GM23338 (cell line): ENCODE data around the gene HOXD9. TPM values are rescaled to one million over a fixed set of nuclear protein-coding genes. Genes with fewer than 3 reads are reported as not detected.
A peak's percentile ranks its signal among the peaks of the same experiment; 100 is the strongest.

Experiments
- ATAC-seq: fragments of 200-7000 bp; cut with Tn5 transposase; 3 replicates; pipeline ENCODE4 v1.9.1; 2020
- DNase-seq: peaks from one replicate; pipeline ENCODE4 v3.0.0-alpha.2; 2015; ENCODE audit warnings: low spot score
- H2AFZ ChIP-seq: fragments of 200-600 bp; sonication (generic); 2 replicates; pipeline ENCODE4 v1.8.0; 2016; ENCODE audit warnings: antibody characterized with exemption, mild to moderate bottlenecking, moderate library complexity
- H3F3A ChIP-seq: fragments of 200-600 bp; sonication (generic); replicated peaks from 2 replicates; pipeline ENCODE4 v1.8.0; 2017; ENCODE audit warnings: antibody characterized with exemption, mixed run types, low read depth
- H3K27ac ChIP-seq: fragments of 200-600 bp; sonication (generic); 2 replicates; pipeline ENCODE4 v1.6.1; 2016; ENCODE audit warnings: low read depth
- H3K27me3 ChIP-seq: fragments of 200-600 bp; sonication (generic); 2 replicates; pipeline ENCODE4 v1.8.0; 2016; ENCODE audit warnings: mild to moderate bottlenecking, mixed run types, moderate library complexity; ENCODE audit not compliant: insufficient read depth
- H3K36me3 ChIP-seq: fragments of 200-600 bp; sonication (generic); 2 replicates; pipeline ENCODE4 v1.8.0; 2016; ENCODE audit warnings: mild to moderate bottlenecking; ENCODE audit not compliant: insufficient read depth
- H3K4me1 ChIP-seq: fragments of 200-600 bp; sonication (generic); 2 replicates; pipeline ENCODE4 v1.8.0; 2016; ENCODE audit warnings: mild to moderate bottlenecking, moderate library complexity; ENCODE audit not compliant: insufficient read depth
- H3K4me2 ChIP-seq: fragments of 200-600 bp; sonication (generic); 2 replicates; pipeline ENCODE4 v1.7.1; 2017; ENCODE audit warnings: mixed run types
- H3K4me3 ChIP-seq: fragments of 200-600 bp; sonication (generic); 2 replicates; pipeline ENCODE4 v1.6.1; 2016; ENCODE audit warnings: mixed run types
- H3K79me2 ChIP-seq: fragments of 200-600 bp; sonication (generic); replicated peaks from 2 replicates; pipeline ENCODE4 v1.8.0; 2017; ENCODE audit warnings: mild to moderate bottlenecking; ENCODE audit not compliant: insufficient read depth
- H3K9me2 ChIP-seq: fragments of 200-600 bp; sonication (generic); 2 replicates; pipeline ENCODE4 v1.8.0; 2017; ENCODE audit not compliant: insufficient read depth
- H4K20me1 ChIP-seq: fragments of 200-600 bp; sonication (generic); replicated peaks from 2 replicates; pipeline ENCODE4 v1.8.0; 2017; ENCODE audit warnings: mild to moderate bottlenecking; ENCODE audit not compliant: insufficient read depth
- H3K27ac Mint-ChIP-seq: 2 replicates; pipeline ENCODE4 v1.8.0; 2020; ENCODE audit warnings: inconsistent platforms, mild to moderate bottlenecking, moderate library complexity, mixed read lengths
- H3K27me3 Mint-ChIP-seq: 3 replicates; pipeline ENCODE4 v1.8.0; 2022; ENCODE audit warnings: low read depth, mild to moderate bottlenecking, moderate library complexity, mixed read lengths, inconsistent platforms; ENCODE audit not compliant: insufficient read depth, poor library complexity
- H3K36me3 Mint-ChIP-seq: 3 replicates; pipeline ENCODE4 v1.8.0; 2021; ENCODE audit warnings: low read depth, mild to moderate bottlenecking, inconsistent platforms, moderate library complexity, mixed read lengths
- H3K4me1 Mint-ChIP-seq: 3 replicates; pipeline ENCODE4 v1.8.0; 2020; ENCODE audit warnings: mild to moderate bottlenecking, inconsistent platforms, mixed read lengths
- H3K4me3 Mint-ChIP-seq: 3 replicates; pipeline ENCODE4 v1.8.0; 2021; ENCODE audit warnings: moderate library complexity, mild to moderate bottlenecking, inconsistent platforms, mixed read lengths
- H3K9me3 Mint-ChIP-seq: 3 replicates; pipeline ENCODE4 v1.8.0; 2020; ENCODE audit warnings: moderate library complexity, mild to moderate bottlenecking, inconsistent platforms, mixed read lengths
- CREB1 ChIP-seq: fragments of 250-450 bp; sonication (Bioruptor Pico); IDR thresholded peaks from 2 replicates; pipeline ENCODE4 v1.5.0; 2020; ENCODE audit warnings: low read depth, mild to moderate bottlenecking, moderate library complexity
- EZH2 ChIP-seq: fragments of 200-600 bp; sonication (generic); IDR thresholded peaks from one replicate; pipeline ENCODE4 v1.8.0; 2017; ENCODE audit warnings: antibody characterized with exemption, mild to moderate bottlenecking, low read depth; ENCODE audit not compliant: unreplicated experiment
- POLR2AphosphoS5 ChIP-seq: IDR thresholded peaks from 2 replicates; pipeline ENCODE4 v1.6.1; 2016; ENCODE audit warnings: antibody characterized with exemption, low read depth
- STAT1 ChIP-seq: IDR thresholded peaks from one replicate; pipeline ENCODE4 v1.6.1; 2016; ENCODE audit warnings: antibody characterized with exemption; ENCODE audit not compliant: unreplicated experiment
- ZNF114 ChIP-seq: fragments of 250-450 bp; sonication (Bioruptor Pico); IDR thresholded peaks from 2 replicates; pipeline ENCODE4 v1.5.0; 2020; ENCODE audit warnings: mild to moderate bottlenecking, moderate library complexity
- ZNF331 ChIP-seq: fragments of 250-450 bp; sonication (Bioruptor Pico); IDR thresholded peaks from 2 replicates; pipeline ENCODE4 v1.5.0; 2020; ENCODE audit warnings: low read depth, mild to moderate bottlenecking, moderate library complexity
- polyA plus RNA-seq: library from polyadenylated mRNA; unstranded; fragments of >200 nt; fragmentation: Nextera tagmentation; extraction: Ambion mirVana; gene quantifications from 2 replicates; pipeline ENCODE4 v1.2.1, GENCODE V29; 2016
- total RNA-seq: library from RNA; depleted of rRNA; stranded (reverse); fragments of >200 nt; shearing (Covaris generic); gene quantifications from 2 replicates; pipeline ENCODE4 v1.2.3, GENCODE V29; 2014
- TF ChIP-seq, protein P1 (sequence below): fragments of 250-450 bp; sonication (Bioruptor Pico); IDR thresholded peaks from 2 replicates; pipeline ENCODE4 v1.5.0; 2020; ENCODE audit warnings: mild to moderate bottlenecking, moderate library complexity

HOXD9 gene
- total and polyA plus RNA-seq, 2 experiments from 2014 or later, result not detected

DNA sequence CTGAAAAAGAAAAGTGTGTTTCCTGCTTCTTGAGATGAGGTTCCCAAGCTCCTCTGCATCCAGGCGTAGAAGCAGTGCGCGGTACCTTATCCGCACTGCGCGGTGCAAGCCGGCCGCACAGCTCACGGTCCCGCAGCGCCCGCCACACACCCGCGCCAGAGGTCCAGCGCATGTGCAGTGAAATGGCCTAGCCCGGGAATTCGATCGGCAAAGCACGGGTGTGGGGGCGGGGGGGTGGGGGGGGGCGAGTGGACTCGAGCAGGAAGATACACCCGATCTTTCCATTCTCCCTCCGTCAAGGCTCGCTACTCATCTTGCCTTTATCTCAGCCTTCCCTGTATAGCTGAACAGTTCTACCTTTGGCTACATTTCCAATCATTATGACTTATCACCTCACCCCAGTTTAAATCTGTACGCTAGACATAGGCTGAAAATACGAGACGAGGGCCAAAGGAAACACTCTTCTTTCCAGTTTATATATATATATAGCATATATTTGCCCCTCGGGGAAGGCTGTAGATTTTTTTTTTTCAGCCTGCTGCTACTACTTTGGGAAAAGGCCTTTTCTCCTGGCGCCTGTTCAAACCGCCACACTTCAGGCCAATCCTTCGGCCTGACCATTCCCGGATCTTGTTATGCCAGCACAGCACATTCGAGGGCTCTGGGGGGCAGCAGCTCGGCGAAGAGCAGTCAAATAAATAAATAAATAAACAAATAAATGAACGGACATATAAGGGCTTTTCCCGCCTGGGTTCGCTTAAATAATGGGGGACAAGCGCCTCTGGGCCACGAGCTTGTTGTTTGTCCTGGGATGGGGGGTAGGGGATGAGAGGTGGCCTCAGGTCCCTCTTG lies 17.4 kb downstream of the HOXD9 start:
- Histone ChIP-seq H3K27ac (no peak overlapping the region), H3K79me2 (no peaks in the 10 kb centered on the region), H3K4me2 (peak overlapping the region; percentile 81), H2AFZ (peak overlapping the region; percentile 97; the same call in 1 of the 2 replicates), H3K4me3 (peak overlapping the region; percentile 64), H3F3A (peaks cover 31% of the 10 kb centered on the region), H3K4me1 (peaks cover 27% of the 10 kb centered on the region), H3K27me3 (peaks cover 100% of the 10 kb centered on the region), H3K36me3 (no peaks in the 10 kb centered on the region), H3K9me2 (no peaks in the 10 kb centered on the region), H4K20me1 (peaks cover 40% of the 10 kb centered on the region)
- Mint-ChIP-seq H3K4me1 (peaks cover 22% of the 10 kb centered on the region), H3K9me3 (peaks cover 3% of the 10 kb centered on the region; the same call in 1 of the 3 replicates), H3K36me3 (no peaks in the 10 kb centered on the region; the same call in 2 of the 3 replicates), H3K27me3 (peaks cover 98% of the 10 kb centered on the region), H3K27ac (no peak overlapping the region), H3K4me3 (peak overlapping the region; percentile 62)
- ATAC-seq (peak; percentile 10; the same call in 2 of the 3 replicates), DNase-seq (no peak)
- TF ChIP-seq ZNF331 (CRISPR knock-in tag) (no peak), POLR2AphosphoS5 (no peak), CREB1 (CRISPR knock-in tag) (no peak), ZNF114 (no peak), STAT1 (no peak), EZH2 (peak; percentile 73)
- TF ChIP-seq, protein P1, sequence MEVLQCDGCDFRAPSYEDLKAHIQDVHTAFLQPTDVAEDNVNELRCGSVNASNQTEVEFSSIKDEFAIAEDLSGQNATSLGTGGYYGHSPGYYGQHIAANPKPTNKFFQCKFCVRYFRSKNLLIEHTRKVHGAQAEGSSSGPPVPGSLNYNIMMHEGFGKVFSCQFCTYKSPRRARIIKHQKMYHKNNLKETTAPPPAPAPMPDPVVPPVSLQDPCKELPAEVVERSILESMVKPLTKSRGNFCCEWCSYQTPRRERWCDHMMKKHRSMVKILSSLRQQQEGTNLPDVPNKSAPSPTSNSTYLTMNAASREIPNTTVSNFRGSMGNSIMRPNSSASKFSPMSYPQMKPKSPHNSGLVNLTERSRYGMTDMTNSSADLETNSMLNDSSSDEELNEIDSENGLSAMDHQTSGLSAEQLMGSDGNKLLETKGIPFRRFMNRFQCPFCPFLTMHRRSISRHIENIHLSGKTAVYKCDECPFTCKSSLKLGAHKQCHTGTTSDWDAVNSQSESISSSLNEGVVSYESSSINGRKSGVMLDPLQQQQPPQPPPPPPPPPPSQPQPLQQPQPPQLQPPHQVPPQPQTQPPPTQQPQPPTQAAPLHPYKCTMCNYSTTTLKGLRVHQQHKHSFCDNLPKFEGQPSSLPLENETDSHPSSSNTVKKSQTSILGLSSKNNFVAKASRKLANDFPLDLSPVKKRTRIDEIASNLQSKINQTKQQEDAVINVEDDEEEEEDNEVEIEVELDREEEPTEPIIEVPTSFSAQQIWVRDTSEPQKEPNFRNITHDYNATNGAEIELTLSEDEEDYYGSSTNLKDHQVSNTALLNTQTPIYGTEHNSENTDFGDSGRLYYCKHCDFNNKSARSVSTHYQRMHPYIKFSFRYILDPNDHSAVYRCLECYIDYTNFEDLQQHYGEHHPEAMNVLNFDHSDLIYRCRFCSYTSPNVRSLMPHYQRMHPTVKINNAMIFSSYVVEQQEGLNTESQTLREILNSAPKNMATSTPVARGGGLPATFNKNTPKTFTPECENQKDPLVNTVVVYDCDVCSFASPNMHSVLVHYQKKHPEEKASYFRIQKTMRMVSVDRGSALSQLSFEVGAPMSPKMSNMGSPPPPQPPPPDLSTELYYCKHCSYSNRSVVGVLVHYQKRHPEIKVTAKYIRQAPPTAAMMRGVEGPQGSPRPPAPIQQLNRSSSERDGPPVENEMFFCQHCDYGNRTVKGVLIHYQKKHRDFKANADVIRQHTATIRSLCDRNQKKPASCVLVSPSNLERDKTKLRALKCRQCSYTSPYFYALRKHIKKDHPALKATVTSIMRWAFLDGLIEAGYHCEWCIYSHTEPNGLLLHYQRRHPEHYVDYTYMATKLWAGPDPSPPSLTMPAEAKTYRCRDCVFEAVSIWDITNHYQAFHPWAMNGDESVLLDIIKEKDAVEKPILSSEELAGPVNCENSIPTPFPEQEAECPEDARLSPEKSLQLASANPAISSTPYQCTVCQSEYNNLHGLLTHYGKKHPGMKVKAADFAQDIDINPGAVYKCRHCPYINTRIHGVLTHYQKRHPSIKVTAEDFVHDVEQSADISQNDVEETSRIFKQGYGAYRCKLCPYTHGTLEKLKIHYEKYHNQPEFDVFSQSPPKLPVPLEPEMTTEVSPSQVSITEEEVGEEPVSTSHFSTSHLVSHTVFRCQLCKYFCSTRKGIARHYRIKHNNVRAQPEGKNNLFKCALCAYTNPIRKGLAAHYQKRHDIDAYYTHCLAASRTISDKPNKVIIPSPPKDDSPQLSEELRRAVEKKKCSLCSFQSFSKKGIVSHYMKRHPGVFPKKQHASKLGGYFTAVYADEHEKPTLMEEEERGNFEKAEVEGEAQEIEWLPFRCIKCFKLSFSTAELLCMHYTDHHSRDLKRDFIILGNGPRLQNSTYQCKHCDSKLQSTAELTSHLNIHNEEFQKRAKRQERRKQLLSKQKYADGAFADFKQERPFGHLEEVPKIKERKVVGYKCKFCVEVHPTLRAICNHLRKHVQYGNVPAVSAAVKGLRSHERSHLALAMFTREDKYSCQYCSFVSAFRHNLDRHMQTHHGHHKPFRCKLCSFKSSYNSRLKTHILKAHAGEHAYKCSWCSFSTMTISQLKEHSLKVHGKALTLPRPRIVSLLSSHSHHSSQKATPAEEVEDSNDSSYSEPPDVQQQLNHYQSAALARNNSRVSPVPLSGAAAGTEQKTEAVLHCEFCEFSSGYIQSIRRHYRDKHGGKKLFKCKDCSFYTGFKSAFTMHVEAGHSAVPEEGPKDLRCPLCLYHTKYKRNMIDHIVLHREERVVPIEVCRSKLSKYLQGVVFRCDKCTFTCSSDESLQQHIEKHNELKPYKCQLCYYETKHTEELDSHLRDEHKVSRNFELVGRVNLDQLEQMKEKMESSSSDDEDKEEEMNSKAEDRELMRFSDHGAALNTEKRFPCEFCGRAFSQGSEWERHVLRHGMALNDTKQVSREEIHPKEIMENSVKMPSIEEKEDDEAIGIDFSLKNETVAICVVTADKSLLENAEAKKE (CRISPR knock-in tag), result no peak
